ENCODE data around the gene SHROOM3.

DNA sequence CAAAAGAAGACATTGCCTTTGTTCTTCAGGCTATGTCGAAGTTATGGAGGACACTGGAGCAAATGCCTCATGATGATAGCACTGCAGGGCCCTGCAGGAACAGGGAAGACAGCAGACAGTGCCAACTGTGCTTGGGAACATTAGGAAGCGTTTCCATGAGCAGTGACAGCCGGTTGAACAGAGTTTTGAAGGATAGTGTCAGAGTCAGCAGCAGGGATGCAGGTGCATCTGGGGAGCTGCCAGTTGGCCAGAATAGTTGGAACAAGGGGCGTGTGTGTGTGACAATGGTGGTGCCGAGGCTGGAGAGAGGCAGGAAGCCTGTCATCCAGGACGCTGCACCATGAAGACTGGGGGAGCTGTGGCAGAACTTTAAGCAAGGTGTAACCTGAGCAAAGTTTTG lies 88.6 kb downstream of the SHROOM3 start:
- TF ChIP-seq, protein P1, sequence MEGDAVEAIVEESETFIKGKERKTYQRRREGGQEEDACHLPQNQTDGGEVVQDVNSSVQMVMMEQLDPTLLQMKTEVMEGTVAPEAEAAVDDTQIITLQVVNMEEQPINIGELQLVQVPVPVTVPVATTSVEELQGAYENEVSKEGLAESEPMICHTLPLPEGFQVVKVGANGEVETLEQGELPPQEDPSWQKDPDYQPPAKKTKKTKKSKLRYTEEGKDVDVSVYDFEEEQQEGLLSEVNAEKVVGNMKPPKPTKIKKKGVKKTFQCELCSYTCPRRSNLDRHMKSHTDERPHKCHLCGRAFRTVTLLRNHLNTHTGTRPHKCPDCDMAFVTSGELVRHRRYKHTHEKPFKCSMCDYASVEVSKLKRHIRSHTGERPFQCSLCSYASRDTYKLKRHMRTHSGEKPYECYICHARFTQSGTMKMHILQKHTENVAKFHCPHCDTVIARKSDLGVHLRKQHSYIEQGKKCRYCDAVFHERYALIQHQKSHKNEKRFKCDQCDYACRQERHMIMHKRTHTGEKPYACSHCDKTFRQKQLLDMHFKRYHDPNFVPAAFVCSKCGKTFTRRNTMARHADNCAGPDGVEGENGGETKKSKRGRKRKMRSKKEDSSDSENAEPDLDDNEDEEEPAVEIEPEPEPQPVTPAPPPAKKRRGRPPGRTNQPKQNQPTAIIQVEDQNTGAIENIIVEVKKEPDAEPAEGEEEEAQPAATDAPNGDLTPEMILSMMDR (IDR thresholded peaks at IDR 0.05): no peak
- no peak for TF ChIP-seq POLR2A (IDR thresholded peaks at IDR 0.05)
